IgD-negative memory B cell (primary cell): Measurements from ENCODE around the gene TNFRSF6B. TPM values are rescaled to one million over a fixed set of nuclear protein-coding genes. Genes with fewer than 3 reads are reported as not detected.
A peak's percentile ranks its signal among the peaks of the same experiment; 100 is the strongest.

Experiments used
- H3K27ac Mint-ChIP-seq, 3 donors: one replicate each; pipeline ENCODE4 v1.8.0; 2020 to 2022; ENCODE audit warnings: mild to moderate bottlenecking in 3 of 3, mixed read lengths in 3 of 3, moderate library complexity in 1 of 3
- H3K27me3 Mint-ChIP-seq: one replicate; pipeline ENCODE4 v1.8.0; 2021; ENCODE audit warnings: mixed read lengths
- H3K36me3 Mint-ChIP-seq: one replicate; pipeline ENCODE4 v1.8.0; 2020; ENCODE audit warnings: mild to moderate bottlenecking, mixed read lengths
- H3K4me1 Mint-ChIP-seq, 3 donors: one replicate each; pipeline ENCODE4 v1.8.0; 2020 to 2022; ENCODE audit warnings: mixed read lengths in 3 of 3, mild to moderate bottlenecking in 1 of 3
- H3K4me3 Mint-ChIP-seq, 4 donors: one replicate each; pipeline ENCODE4 v1.8.0; 2020 to 2022; ENCODE audit warnings: mild to moderate bottlenecking in 4 of 4, mixed read lengths in 4 of 4, moderate library complexity in 3 of 4
- H3K9me3 Mint-ChIP-seq, 3 donors: one replicate each; pipeline ENCODE4 v1.8.0; 2020 to 2021; ENCODE audit warnings: mixed read lengths in 3 of 3, mild to moderate bottlenecking in 1 of 3
- polyA plus RNA-seq: library from polyadenylated mRNA; unstranded; fragments of 300-500 nt; fragmentation: Illumina TruSeq; gene quantifications from one replicate; pipeline ENCODE4 v1.2.3, GENCODE V29; 2021

Gene TNFRSF6B
- polyA plus RNA-seq, 1 donor from 2014 or later: not detected

DNA sequence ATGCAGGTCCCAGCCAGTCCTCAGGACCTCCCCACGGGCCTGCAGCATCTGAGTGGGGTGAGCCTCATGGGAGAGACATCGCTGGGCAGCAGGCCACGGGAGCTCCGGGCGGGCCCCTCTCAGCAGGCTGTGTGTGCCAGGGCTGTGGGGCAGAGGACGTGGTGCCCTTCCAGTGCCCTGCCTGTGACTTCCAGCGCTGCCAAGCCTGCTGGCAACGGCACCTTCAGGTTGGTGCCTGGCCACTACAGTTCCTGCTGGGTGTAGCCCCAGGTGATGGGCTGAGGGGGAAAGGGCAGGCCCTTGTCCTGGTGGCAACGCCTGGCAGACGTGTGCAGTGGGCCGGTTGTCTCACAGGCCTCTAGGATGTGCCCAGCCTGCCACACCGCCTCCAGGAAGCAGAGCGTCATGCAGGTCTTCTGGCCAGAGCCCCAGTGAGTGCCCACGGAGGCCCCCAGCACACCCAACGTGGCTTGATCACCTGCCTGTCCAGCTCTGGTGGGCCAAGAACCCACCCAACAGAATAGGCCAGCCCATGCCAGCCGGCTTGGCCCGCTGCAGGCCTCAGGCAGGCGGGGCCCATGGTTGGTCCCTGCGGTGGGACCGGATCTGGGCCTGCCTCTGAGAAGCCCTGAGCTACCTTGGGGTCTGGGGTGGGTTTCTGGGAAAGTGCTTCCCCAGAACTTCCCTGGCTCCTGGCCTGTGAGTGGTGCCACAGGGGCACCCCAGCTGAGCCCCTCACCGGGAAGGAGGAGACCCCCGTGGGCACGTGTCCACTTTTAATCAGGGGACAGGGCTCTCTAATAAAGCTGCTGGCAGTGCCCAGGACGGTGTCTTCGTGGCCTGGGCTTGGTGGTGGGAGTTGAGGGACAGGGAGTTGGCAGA, 787 bp upstream of the TNFRSF6B start:
- Mint-ChIP-seq H3K36me3 (no peaks in the 10 kb centered on the region), H3K27me3 (no peaks in the 10 kb centered on the region), H3K4me1 (peaks cover 0 to 4% (median 0%) of the 10 kb centered on the region in 3 donors), H3K9me3 (no peaks in the 10 kb centered on the region), H3K4me3 (no peak overlapping the region), H3K27ac (no peak overlapping the region)

DNA sequence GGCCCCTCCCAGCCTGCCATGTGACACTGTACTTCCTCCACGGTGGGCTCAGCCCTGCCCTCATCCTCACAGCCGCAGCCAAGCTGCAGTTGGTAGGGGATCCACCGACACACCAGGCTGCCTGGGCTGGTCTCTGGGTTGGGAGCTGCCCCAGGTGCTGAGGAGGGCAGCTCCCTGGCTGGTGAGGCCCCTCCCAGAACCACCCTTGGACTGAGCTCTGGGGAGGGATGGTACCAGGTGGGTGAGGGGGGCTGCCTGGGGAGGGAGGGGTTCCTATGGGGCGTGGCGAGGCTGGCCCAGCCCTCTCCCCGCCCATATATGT, 185 bp upstream of the TNFRSF6B start:
- Mint-ChIP-seq H3K27ac (no peak overlapping the region), H3K9me3 (no peaks in the 10 kb centered on the region), H3K36me3 (no peaks in the 10 kb centered on the region), H3K27me3 (no peaks in the 10 kb centered on the region), H3K4me3 (no peak overlapping the region), H3K4me1 (peaks cover 0 to 4% (median 0%) of the 10 kb centered on the region in 3 donors)

DNA sequence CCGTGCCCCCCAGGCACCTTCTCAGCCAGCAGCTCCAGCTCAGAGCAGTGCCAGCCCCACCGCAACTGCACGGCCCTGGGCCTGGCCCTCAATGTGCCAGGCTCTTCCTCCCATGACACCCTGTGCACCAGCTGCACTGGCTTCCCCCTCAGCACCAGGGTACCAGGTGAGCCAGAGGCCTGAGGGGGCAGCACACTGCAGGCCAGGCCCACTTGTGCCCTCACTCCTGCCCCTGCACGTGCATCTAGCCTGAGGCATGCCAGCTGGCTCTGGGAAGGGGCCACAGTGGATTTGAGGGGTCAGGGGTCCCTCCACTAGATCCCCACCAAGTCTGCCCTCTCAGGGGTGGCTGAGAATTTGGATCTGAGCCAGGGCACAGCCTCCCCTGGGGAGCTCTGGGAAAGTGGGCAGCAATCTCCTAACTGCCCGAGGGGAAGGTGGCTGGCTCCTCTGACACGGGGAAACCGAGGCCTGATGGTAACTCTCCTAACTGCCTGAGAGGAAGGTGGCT, 960 bp downstream of the TNFRSF6B start:
- Mint-ChIP-seq H3K27ac (no peak overlapping the region), H3K4me3 (peak overlapping the region in 1 of 4 donors; percentile 74)

DNA sequence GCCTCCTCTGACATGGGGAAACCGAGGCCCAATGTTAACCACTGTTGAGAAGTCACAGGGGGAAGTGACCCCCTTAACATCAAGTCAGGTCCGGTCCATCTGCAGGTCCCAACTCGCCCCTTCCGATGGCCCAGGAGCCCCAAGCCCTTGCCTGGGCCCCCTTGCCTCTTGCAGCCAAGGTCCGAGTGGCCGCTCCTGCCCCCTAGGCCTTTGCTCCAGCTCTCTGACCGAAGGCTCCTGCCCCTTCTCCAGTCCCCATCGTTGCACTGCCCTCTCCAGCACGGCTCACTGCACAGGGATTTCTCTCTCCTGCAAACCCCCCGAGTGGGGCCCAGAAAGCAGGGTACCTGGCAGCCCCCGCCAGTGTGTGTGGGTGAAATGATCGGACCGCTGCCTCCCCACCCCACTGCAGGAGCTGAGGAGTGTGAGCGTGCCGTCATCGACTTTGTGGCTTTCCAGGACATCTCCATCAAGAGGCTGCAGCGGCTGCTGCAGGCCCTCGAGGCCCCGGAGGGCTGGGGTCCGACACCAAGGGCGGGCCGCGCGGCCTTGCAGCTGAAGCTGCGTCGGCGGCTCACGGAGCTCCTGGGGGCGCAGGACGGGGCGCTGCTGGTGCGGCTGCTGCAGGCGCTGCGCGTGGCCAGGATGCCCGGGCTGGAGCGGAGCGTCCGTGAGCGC, 1.6 kb downstream of the TNFRSF6B start:
- Mint-ChIP-seq H3K4me1 (peaks cover 0 to 2% (median 0%) of the 10 kb centered on the region in 3 donors), H3K27me3 (no peaks in the 10 kb centered on the region), H3K36me3 (no peaks in the 10 kb centered on the region), H3K9me3 (no peaks in the 10 kb centered on the region), H3K27ac (peak overlapping the region in 1 of 3 donors; percentile 63), H3K4me3 (no peak overlapping the region)

More for the DNA sequence above, 960 bp downstream of the TNFRSF6B start:
- H3K36me3 Mint-ChIP-seq: no peaks in the 10 kb centered on the region
- no peaks in the 10 kb centered on the region for H3K9me3 Mint-ChIP-seq
- no peaks in the 10 kb centered on the region for H3K27me3 Mint-ChIP-seq
- peaks cover 0 to 2% (median 0%) of the 10 kb centered on the region in 3 donors for H3K4me1 Mint-ChIP-seq

DNA sequence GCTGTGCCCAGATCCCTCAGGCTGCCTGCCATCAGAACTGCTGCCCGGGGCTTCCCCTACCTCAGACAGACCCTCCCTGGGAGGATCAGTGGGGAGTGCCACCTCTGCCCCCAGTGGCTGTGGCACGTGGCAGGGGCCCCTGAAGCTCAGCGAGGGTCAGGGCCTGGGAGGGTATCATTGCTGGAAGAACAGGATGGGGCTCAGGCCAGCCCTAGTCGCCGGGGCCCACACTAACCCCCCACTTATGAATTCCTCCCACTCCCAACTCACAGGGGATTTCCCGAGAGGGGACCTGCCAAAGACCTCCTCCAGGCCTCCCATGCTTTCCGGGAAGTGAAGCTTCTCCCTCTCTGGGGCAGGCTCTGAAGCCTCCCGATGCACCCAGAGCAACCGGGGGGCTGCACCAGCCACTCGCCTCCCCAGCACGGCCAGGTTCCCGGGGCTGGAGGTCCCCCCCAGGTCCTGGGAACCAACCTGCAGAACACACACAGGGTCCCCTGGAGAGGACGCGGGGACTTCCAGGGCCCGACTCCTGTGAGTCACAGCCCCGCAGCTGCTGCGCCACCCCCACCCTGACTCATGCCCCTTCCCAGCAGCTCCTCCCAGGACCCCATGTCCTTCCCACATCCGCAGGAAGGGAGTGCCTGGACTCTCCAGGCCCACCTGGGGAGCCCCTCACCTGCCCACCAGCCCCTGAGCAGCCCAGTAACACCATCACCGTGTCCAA, 2.5 kb downstream of the TNFRSF6B start:
- H3K27ac Mint-ChIP-seq: peak overlapping the region in 1 of 3 donors; percentile 53
- H3K9me3 Mint-ChIP-seq: no peaks in the 10 kb centered on the region
- H3K27me3 Mint-ChIP-seq: no peaks in the 10 kb centered on the region
- H3K4me1 Mint-ChIP-seq: peaks cover 0 to 2% (median 0%) of the 10 kb centered on the region in 3 donors
- H3K36me3 Mint-ChIP-seq: no peaks in the 10 kb centered on the region
- no peak overlapping the region for H3K4me3 Mint-ChIP-seq

DNA sequence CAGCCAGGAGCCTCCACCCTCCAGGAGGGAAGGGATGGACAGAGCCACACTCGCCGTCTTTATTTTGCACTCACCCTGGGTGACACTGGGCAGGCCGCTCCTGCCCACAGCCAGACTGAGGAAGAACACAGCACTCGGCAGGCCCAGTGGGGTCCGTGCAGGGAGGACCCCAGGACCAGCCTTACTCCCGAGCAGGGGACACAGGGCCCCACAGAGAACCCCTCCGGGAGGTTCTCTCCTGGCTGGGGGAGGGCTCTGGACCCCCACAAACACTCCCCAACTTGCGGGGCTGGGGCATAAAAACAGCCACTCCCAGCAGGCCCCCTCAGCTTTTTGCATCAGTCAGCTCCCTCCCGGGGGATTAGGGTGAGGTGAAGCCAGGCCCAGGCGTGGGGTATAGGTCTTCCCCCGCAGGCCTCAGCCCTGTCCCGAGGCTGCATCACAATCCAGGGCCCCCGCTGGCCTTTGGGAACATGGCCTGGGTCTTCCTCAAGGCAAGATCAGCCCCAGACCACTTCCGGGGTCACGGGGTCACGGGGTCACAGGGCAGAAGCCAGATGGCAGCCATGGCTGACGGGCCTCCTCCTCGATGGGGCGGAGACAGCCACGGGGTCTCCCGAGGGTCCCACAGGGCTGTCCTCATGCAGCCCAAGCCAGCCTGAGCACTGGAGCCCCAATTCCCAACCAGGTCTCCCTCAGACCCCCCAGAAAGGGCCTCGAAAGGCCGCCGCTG, 3.2 kb downstream of the TNFRSF6B start:
- peaks cover 0 to 2% (median 0%) of the 10 kb centered on the region in 3 donors for H3K4me1 Mint-ChIP-seq
- no peaks in the 10 kb centered on the region for H3K27me3 Mint-ChIP-seq
- H3K36me3 Mint-ChIP-seq: no peaks in the 10 kb centered on the region
- H3K9me3 Mint-ChIP-seq: no peaks in the 10 kb centered on the region
- H3K27ac Mint-ChIP-seq: peak overlapping the region in 1 of 3 donors; percentile 53
- no peak overlapping the region for H3K4me3 Mint-ChIP-seq

DNA sequence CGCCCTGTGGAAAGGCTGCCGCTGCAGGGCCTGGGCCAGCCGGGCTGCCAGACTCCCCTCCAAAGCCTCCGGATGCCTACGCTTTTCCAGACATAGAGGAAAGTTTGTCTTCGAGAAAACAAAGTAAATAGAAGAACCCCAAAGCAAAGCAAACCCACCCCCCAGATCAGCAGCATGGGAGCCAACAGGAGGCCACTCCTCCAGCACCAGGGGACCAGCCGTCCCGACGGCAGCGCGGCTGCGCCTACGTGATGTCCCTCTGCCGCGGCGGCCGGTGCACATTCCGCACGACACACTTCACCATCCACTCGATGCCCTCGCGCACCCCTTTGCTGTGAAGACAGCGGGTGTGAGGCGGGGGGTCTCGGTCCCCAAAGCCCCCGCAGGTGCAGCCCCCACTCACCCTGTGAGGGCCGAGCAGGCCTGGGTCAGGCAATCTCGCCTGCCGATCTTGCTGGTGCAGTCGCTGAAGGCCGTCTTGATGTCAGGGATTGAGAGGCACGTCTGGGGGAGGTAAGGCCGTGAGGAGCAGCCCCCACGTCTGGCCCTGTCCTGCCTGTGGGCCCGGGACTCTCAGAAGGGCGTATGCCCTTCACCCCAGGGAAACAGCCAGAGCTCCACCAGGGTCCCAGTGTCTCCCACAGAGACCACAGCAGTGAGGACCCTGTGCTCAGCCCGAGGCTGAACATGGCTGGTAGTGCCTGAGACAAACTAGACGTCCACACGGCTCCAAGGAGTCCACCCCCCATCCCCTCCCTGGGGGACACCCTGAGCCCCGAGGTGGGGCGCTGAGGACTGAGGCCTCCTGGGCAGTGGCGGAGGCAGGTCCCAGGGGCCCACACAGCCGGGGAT, 4.0 kb downstream of the TNFRSF6B start:
- H3K27ac Mint-ChIP-seq: peak overlapping the region in 1 of 3 donors; percentile 56
- H3K27me3 Mint-ChIP-seq: no peaks in the 10 kb centered on the region
- H3K4me1 Mint-ChIP-seq: peaks cover 0 to 2% (median 0%) of the 10 kb centered on the region in 3 donors
- H3K9me3 Mint-ChIP-seq: no peaks in the 10 kb centered on the region
- H3K36me3 Mint-ChIP-seq: no peaks in the 10 kb centered on the region
- no peak overlapping the region for H3K4me3 Mint-ChIP-seq

DNA sequence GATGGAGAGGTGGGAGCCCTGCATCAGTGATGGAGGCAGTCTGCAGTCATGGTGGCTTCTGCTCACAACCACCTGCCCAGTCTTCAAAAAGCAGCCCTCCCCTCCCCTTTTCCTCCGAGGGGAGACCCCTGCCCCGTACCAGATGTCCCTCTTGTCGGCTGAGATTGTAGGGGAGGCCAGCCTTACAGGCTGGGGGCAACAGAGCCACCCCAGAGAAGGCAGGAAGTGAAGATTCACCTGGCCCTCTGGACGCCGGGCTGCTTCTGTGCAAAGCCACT, 4.5 kb downstream of the TNFRSF6B start:
- Mint-ChIP-seq H3K36me3 (no peaks in the 10 kb centered on the region), H3K27ac (no peak overlapping the region), H3K9me3 (no peaks in the 10 kb centered on the region), H3K27me3 (no peaks in the 10 kb centered on the region), H3K4me3 (no peak overlapping the region), H3K4me1 (peaks cover 0 to 5% (median 0%) of the 10 kb centered on the region in 3 donors)

DNA sequence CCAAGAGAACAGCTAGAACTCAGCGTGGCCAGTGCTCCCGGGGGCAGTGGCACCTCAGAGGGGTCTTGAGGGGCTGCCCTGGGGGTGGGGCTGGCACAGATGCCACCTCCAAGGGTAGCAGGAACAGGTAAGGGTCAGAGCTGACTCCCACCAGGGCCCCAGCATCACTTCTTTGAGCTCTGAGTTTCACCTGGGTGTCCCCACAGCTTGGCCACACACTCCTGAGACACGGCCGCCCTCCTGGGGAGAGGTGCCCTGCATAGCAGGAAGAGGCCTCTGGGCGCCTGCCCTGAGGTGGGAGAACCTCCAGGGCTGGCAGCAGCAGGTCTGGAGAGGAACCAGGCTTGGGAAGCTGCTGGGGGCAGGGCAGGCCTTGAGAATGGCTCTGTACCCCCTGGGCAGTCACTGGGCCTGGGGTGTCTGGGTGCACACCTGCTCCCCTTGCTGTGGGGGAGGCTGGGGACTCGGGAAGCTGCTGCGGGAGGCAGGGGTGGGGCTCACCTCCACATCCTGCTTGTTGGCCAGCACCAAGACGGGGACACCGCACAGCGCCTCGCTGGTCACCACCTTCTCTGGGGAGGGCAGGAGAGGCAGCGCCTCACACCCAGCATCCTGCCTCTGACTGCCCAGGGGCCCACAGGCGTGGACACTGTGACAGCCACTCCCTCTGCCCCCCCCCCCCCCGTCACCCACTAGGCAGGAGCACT, 5.0 kb downstream of the TNFRSF6B start:
- Mint-ChIP-seq H3K27me3 (no peaks in the 10 kb centered on the region), H3K36me3 (no peaks in the 10 kb centered on the region), H3K9me3 (no peaks in the 10 kb centered on the region), H3K27ac (no peak overlapping the region), H3K4me1 (peaks cover under 1 to 8% (median 2%) of the 10 kb centered on the region in 3 donors), H3K4me3 (peak overlapping the region in 1 of 4 donors; percentile 5)

DNA sequence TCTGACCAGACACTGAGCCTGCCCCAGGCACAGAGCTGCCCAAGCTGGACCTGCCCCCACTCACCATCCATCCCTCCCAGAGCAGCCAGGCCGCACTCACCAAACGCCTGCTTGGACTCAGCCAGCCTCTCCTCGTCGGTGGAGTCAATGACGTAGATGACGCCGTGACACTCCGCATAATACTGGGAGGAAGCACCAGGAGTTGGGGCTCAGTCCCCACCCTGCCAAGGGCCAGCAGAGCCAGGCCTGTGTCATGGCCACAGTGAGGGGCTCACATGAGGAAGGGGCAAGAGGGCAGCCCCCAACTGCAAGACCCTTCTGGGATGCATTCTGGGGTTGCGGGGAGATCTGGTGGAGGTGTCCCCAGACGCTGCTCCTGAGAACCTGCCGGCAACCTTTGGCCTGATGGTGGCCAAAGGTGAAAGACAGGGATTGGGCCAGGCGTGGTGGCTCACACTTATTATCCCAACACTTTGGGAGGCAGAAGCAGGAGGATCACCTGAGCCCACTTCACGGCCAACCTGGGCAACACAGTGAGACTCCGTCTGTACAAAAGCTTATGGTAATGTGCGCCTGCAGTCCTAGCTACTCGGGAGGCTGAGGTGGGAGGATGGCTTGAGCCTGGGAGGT, 5.7 kb downstream of the TNFRSF6B start:
- peaks cover 4 to 12% (median 9%) of the 10 kb centered on the region in 3 donors for H3K4me1 Mint-ChIP-seq
- H3K27ac Mint-ChIP-seq: no peak overlapping the region
- no peaks in the 10 kb centered on the region for H3K27me3 Mint-ChIP-seq
- H3K4me3 Mint-ChIP-seq: no peak overlapping the region
- no peaks in the 10 kb centered on the region for H3K9me3 Mint-ChIP-seq
- no peaks in the 10 kb centered on the region for H3K36me3 Mint-ChIP-seq

DNA sequence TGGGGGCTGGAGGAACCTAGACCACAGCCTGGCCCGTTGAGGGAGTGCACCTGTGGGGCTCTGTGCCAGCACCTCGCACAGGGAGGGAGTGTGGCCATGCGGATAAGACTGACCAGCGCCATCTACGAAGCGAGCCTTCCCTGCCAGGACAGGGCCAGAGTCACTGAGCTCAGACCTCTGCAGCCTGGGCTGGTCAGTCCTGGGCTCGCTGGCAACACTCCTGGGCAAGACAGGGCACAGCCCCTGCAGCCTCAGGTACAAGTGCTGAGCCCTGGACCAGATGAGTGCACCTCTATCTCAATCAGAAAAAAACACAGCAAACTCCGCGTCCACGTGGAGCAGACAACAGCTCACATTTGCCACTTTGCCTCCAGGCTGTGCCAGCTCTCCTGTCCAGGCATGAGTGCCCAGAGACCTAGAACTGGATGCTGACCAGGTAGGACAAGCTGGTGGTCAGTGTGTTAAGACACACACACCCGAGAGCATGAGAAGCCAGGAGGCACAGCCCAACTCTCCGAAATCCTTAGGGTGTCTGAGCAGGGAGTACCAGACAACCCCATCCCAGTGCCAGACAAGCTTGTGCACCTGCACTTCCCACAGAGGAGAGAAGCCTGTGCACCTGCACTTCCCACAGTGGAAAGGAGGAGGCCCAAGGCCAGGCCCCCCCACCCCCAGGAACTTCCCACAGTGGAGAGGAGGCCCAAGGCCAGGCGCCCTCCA, 6.5 kb downstream of the TNFRSF6B start:
- no peak overlapping the region for H3K4me3 Mint-ChIP-seq
- peaks cover 4 to 11% (median 9%) of the 10 kb centered on the region in 3 donors for H3K4me1 Mint-ChIP-seq
- no peaks in the 10 kb centered on the region for H3K9me3 Mint-ChIP-seq
- H3K36me3 Mint-ChIP-seq: no peaks in the 10 kb centered on the region
- H3K27ac Mint-ChIP-seq: no peak overlapping the region
- no peaks in the 10 kb centered on the region for H3K27me3 Mint-ChIP-seq

DNA sequence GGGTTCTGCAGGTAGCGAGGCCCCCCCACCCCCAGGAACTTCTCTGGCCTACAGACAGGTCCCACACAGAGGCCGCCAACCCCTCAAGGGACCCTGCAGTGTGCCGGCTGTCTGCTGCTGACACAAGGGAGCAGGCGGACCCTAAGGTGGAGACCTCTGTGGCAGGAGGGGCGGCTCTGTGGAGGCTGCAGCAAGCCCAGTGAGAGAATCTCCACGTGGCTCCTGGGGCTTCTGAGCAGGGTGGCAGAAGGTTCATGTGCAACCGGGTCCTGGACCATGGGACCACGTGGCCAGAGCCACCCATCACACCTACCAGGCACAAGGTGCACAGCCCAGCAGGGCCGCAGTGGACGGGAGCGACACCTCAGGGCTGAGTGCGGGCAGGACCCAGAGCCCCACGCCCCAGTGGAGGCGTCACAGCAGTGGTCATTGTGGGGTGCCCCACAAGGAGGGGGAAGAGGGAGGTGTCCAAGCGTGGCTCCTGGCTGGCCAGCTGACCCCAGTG, 7.1 kb downstream of the TNFRSF6B start:
- Mint-ChIP-seq H3K27me3 (no peaks in the 10 kb centered on the region), H3K4me3 (no peak overlapping the region), H3K36me3 (no peaks in the 10 kb centered on the region), H3K4me1 (peaks cover 4 to 12% (median 9%) of the 10 kb centered on the region in 3 donors), H3K9me3 (no peaks in the 10 kb centered on the region), H3K27ac (peak overlapping the region in 1 of 3 donors; percentile 19)
